AG04450 (cell line): ENCODE data around the gene PHF14. TPM values are rescaled to one million over a fixed set of nuclear protein-coding genes. Genes with fewer than 3 reads are reported as not detected.

Experiments used
- CTCF ChIA-PET: fragments of 300-600, 350-600 bp; formaldehyde crosslinking; extraction: SDS; loops from one replicate; lab custom pipeline; 2022; ENCODE audit warnings: antibody characterized with exemption, inconsistent platforms; lab: Charles Lee
- POLR2A ChIA-PET: fragments of 350-600 bp; formaldehyde crosslinking; extraction: SDS; loops from one replicate; lab custom pipeline; 2021; ENCODE audit warnings: antibody characterized with exemption, inconsistent platforms; lab: Yijun Ruan, JAX
- DNase-seq: peaks from one replicate; pipeline ENCODE4 v3.0.0-alpha.2; 2011; ENCODE audit warnings: low read depth, low spot score
- H3K27ac ChIP-seq: one replicate; pipeline ENCODE4 v1.5.1; 2012; ENCODE audit warnings: low read depth, low read length, control low read depth
- H3K27me3 ChIP-seq: one replicate; pipeline ENCODE4 v1.6.0; 2012; ENCODE audit warnings: low read length; ENCODE audit not compliant: control insufficient read depth, insufficient read depth
- H3K4me3 ChIP-seq: 2 replicates; pipeline ENCODE4 v1.5.1; 2011; ENCODE audit warnings: mild to moderate bottlenecking, low read depth, low read length, control low read depth
- H3K9me3 ChIP-seq: 2 replicates; pipeline ENCODE4 v1.5.1; 2012; ENCODE audit warnings: low read length; ENCODE audit not compliant: control insufficient read depth, insufficient read depth
- polyA plus RNA-seq: library from polyadenylated mRNA; depleted of rRNA; stranded (reverse); fragments of >200 nt; gene quantifications from 2 replicates; pipeline ENCODE4 v1.2.3, GENCODE V29; 2011
- TF ChIP-seq, protein P1 (sequence below): IDR thresholded peaks from 2 replicates; pipeline ENCODE4 v1.5.1; 2011; ENCODE audit warnings: low read depth, low read length, control low read depth, inconsistent platforms

Gene PHF14
- polyA plus RNA-seq, 1 experiment, result 26.2 TPM

DNA sequence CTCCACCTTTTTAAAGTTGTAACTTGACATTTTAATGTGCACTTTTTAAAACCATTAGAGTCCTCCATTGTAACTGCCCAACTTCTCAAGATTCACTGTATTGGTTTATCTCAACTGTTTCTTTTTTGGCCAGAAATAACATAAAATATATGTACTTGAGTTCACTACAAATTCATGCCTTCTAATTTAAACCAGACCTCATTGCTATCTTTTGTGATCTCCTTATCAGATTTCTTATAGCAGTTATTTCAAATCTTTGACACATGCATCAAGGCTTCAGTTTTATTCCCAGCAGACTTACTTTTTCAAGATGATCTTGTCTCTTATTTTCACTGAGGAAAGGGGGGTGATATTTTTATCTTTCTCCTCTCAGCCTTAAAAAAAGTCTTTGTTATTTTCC lies 154.3 kb downstream of the PHF14 start:
- Histone ChIP-seq H3K9me3 (no peaks in the 10 kb centered on the region), H3K4me3 (no peak overlapping the region), H3K27me3 (no peaks in the 10 kb centered on the region), H3K27ac (no peak overlapping the region)
- ChIA-PET CTCF (no interaction called here), POLR2A (no interaction called here)
- no peak for DNase-seq
- TF ChIP-seq, protein P1, sequence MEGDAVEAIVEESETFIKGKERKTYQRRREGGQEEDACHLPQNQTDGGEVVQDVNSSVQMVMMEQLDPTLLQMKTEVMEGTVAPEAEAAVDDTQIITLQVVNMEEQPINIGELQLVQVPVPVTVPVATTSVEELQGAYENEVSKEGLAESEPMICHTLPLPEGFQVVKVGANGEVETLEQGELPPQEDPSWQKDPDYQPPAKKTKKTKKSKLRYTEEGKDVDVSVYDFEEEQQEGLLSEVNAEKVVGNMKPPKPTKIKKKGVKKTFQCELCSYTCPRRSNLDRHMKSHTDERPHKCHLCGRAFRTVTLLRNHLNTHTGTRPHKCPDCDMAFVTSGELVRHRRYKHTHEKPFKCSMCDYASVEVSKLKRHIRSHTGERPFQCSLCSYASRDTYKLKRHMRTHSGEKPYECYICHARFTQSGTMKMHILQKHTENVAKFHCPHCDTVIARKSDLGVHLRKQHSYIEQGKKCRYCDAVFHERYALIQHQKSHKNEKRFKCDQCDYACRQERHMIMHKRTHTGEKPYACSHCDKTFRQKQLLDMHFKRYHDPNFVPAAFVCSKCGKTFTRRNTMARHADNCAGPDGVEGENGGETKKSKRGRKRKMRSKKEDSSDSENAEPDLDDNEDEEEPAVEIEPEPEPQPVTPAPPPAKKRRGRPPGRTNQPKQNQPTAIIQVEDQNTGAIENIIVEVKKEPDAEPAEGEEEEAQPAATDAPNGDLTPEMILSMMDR, result no peak

DNA sequence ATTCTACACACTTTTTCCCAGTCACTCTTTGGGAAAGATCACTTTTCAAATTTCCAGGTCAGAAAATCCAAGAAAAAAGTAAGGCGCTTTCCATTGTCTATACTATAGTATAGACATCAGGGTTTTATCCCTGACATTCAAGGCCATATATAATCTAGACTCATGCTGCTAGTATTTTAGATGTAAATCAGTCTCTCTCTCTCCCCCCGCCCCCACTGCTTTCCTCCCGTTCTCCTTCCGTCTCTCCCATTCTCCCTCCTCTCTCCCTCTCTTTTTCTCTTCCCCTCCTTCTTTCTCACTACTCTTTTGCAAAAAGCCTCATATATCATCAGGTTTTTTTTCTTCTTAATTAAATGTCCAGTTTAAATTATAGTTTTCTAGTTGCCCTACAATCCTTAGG lies 154.8 kb downstream of the PHF14 start:
- no peak for DNase-seq
- POLR2A ChIA-PET, result no interaction called here
- Histone ChIP-seq H3K4me3 (no peak overlapping the region), H3K27ac (no peak overlapping the region), H3K9me3 (no peaks in the 10 kb centered on the region), H3K27me3 (no peaks in the 10 kb centered on the region)
- CTCF ChIA-PET, result no interaction called here
- TF ChIP-seq, protein P1, result no peak

DNA sequence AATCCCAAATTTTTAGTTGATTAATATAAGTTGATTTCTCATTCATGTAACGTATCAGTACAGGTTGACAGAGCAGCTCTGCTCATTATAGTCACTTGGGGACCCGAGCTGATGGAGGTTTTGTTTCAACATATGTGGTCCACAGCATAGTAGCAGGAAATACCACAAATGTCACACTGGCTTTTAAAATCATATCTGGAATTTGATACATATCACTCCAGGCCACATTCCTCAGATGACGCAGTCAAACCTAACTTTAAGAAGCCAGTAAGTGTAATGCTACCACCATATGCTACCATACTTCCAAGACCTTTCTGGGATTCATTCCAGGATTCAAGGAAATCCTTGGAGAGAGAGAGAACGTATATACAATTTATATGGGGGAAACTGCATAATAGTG lies 156.3 kb downstream of the PHF14 start:
- Histone ChIP-seq H3K4me3 (no peak overlapping the region), H3K27ac (no peak overlapping the region), H3K9me3 (no peaks in the 10 kb centered on the region), H3K27me3 (no peaks in the 10 kb centered on the region)
- DNase-seq, result peak; percentile 66
- TF ChIP-seq, protein P1, result no peak
- ChIA-PET CTCF (no interaction called here), POLR2A (no interaction called here)

DNA sequence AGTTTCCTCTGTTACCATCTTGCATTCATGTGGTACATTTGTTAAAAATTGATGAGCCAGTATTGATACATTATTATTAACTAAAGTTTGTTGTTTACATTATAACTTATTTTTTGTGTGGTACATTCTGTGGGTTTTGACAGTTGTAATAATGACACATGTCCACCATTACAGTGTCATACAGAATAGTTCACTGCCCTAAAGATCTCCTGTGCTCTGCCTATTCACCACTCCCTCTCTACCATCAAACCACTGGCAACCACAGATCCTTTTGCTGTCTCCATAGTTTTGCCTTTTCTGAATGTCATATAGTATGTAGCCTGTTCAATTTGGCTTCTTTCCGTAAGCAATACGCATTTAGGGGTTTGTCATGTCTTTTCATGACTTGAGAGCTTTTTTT lies 156.9 kb downstream of the PHF14 start:
- CTCF ChIA-PET, result no interaction called here
- Histone ChIP-seq H3K27me3 (no peaks in the 10 kb centered on the region), H3K9me3 (no peaks in the 10 kb centered on the region), H3K4me3 (no peak overlapping the region), H3K27ac (no peak overlapping the region)
- POLR2A ChIA-PET, result no interaction called here
- TF ChIP-seq, protein P1, result no peak
- DNase-seq, result no peak

DNA sequence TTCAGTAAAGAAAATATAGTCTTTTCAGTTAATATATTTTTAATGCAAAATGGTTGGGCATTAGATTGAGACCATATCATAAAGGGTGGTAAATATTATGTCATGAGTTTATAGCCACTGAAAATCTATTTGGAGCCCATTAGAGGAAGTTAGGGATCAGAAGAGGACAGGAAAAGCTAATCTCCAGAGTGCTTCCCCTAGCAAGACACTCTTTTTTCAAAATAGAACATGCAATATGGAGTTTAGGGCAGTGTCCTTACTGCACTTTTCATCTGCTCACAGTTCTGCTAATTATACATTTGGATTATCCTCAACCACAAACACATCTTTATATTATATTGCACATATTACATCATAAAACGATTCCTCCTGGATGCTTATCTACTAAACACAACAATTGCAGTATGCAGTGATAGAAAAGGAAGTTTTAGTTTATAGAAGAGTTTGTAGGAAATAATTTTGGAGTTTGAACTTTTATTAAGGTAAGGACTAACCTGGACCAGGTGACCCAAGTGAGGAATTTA lies 159.8 kb downstream of the PHF14 start:
- CTCF ChIA-PET, result interaction anchor here (0.7 to 1.2 kb wide), 2 partner anchors 78 to 1354 kb away, joined by 3 to 5 read pairs; no protein-coding TSS in a partner anchor
- H3K27ac ChIP-seq, result no peak overlapping the region
- H3K4me3 ChIP-seq, result no peak overlapping the region
- no peaks in the 10 kb centered on the region for H3K27me3 ChIP-seq
- DNase-seq, result no peak
- POLR2A ChIA-PET, result no interaction called here
- no peaks in the 10 kb centered on the region for H3K9me3 ChIP-seq
- TF ChIP-seq, protein P1, result no peak
